ENCODE measurements around the gene THOC1. TPM values are rescaled to one million over a fixed set of nuclear protein-coding genes. Genes with fewer than 3 reads are reported as not detected.

The THOC1 gene
- total RNA-seq, 1 donor from 2014 or later, result 57.2 TPM

Other genes with a start within 250 kb of the THOC1 start
- not detected for gene TUBB8B, start 218.4 kb downstream of the THOC1 start, total RNA-seq
- 57.2 TPM for gene USP14, start 109.5 kb downstream of the THOC1 start, total RNA-seq
- gene COLEC12, start 232.7 kb upstream of the THOC1 start, total RNA-seq, result 19.3 TPM

Measured in sciatic nerve (tissue), 1 donor.